H1 (cell line): ENCODE measurements around the gene RHBDD1. TPM values are rescaled to one million over a fixed set of nuclear protein-coding genes. Genes with fewer than 3 reads are reported as not detected.

Source experiments
- BRCA1 ChIP-seq: IDR thresholded peaks from 2 replicates; pipeline ENCODE4 v1.6.1; 2012; ENCODE audit warnings: low read depth, low read length, improper control_type of control experiment
- CHD7 ChIP-seq: fragments of 300-600 bp; sonication (generic); IDR thresholded peaks from 2 replicates; pipeline ENCODE4 v1.7.1; 2012; ENCODE audit warnings: low read length, moderate library complexity, mild to moderate bottlenecking, inconsistent platforms; ENCODE audit not compliant: insufficient replicate concordance
- RBBP5 ChIP-seq: IDR thresholded peaks from 2 replicates; pipeline ENCODE4 v1.7.1; 2012; ENCODE audit warnings: low read depth, mild to moderate bottlenecking, inconsistent platforms, low read length, moderate library complexity, borderline replicate concordance
- RNF2 ChIP-seq: fragments of 200-900, 300-1000 bp; sonication (generic); IDR thresholded peaks from 2 replicates; pipeline ENCODE4 v1.7.1; 2016; ENCODE audit warnings: borderline replicate concordance, low read depth, mild to moderate bottlenecking, antibody characterized with exemption, low read length; ENCODE audit not compliant: poor library complexity, severe bottlenecking; ENCODE audit errors: missing control alignments
- SIRT6 ChIP-seq: IDR thresholded peaks from one replicate; pipeline ENCODE4 v1.7.1; 2012; ENCODE audit warnings: low read length, inconsistent platforms
- TAF7 ChIP-seq: optimal IDR thresholded peaks from 2 replicates; pipeline ENCODE3; 2011; ENCODE audit warnings: low read depth, mild to moderate bottlenecking, inconsistent platforms, low read length, moderate library complexity, borderline replicate concordance
- polyA plus RNA-seq, 7 experiments: library from polyadenylated mRNA; depleted of rRNA in 3 of 7; stranded (reverse) in 5 of 7; unstranded in 2 of 7; fragments of >200 nt in 5 of 7; fragments of 200-250 nt in 2 of 7; gene quantifications; 1 replicate in 5 of 7; 2 replicates in 1 of 7; 4 replicates in 1 of 7; pipeline versions ENCODE4 v1.2.1 to v1.2.3, GENCODE V29; 2011 to 2013; ENCODE audit warnings: missing spikeins in 2 of 7, mixed read lengths in 2 of 7
- total RNA-seq: library from RNA; stranded (reverse); fragmentation: NEBNext Ultra II Directional; extraction: Animal tissue kit (Norgen Biotek cat#: 25700); gene quantifications from 2 replicates; pipeline ENCODE4 v1.2.1, GENCODE V29; 2021

Gene RHBDD1
- total and polyA plus RNA-seq, 2 of the 8 experiments (the other 6 are each of a cell fraction or from before 2014, with no cell fraction given), result 10.5 to 23.1 TPM

DNA sequence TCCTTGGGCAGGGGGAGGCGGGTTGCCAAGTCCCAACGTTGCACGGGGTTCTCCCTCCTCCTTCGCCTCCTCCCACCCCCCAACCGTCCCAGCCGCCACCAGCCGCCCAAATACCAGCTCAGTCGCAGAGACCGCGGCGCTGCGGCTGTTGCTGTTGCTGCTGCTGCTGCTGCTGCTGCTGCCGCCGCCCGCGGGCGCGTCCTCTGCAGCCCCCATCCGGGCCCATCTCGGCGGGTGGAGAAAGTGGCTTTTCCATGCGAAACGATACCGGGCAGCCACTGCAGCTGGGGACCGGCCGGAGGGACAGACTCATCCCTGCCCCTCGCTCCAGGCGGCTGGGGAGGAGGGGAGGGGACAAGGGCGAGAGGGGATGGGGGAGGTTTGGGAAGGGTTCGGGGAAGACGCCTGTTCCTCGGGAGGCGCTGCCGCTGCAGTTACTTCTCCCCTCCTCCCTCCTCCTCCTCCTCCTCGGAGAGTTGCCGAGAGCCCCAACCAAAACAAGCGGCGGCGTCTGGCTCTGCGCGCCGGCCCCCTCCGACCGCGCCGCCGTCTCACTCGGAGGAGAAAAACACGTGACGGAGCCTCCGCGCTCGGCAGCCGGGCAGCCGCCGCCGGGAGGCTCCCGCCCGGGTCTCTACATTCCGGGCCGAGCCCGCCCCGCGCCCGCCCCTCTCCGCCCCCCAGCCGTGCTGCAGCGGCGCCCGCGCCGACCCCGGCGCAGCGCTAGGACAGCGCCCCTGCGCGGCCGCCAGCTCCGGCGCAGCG lies 36.5 kb upstream of the RHBDD1 start, which contains the start of gene IRS1 (continued):
- TF ChIP-seq TAF7, result peak; percentile 48
- peak; percentile 74; the same call in 1 of the 2 replicates for TF ChIP-seq RBBP5
- TF ChIP-seq BRCA1, result no peak
- TF ChIP-seq RNF2, result no peak
- TF ChIP-seq SIRT6, result no peak
- TF ChIP-seq CHD7, result no peak
